Fibroblast of the aortic adventitia (primary cell): ENCODE data around the gene C3orf18. TPM values are rescaled to one million over a fixed set of nuclear protein-coding genes. Genes with fewer than 3 reads are reported as not detected.

Source experiments
- DNase-seq: peaks from one replicate; pipeline ENCODE4 v3.0.0-alpha.2; 2010; ENCODE audit warnings: low read depth
- H3K4me3 ChIP-seq: 2 replicates; pipeline ENCODE4 v1.5.1; 2011; ENCODE audit warnings: low read depth, mild to moderate bottlenecking, control low read depth, low read length, moderate library complexity
- CTCF ChIP-seq: IDR thresholded peaks from 2 replicates; pipeline ENCODE4 v1.5.1; 2011; ENCODE audit warnings: mild to moderate bottlenecking, low read length, control low read depth, inconsistent platforms; ENCODE audit not compliant: insufficient read depth
- total RNA-seq: library from RNA; depleted of rRNA; stranded (reverse); fragments of >200 nt; gene quantifications from 2 replicates; pipeline ENCODE4 v1.2.3, GENCODE V29; 2012; ENCODE audit warnings: low replicate concordance

The C3orf18 gene
- total RNA-seq, 1 donor: 13.3 TPM

- peak within 1 kb of the TSS; percentile 85 for H3K4me3 ChIP-seq
- DNase-seq: peak; percentile 96
- peak; percentile 58 for TF ChIP-seq CTCF
Observed at GRCh38 chr3:50611464-50612233, 44.1 kb upstream of the C3orf18 start, which contains the start of gene CISH. CISH (minus strand) TSS chr3:50611774; CDS start chr3:50611650, 124 bp downstream.

- peak overlapping the region; percentile 85 for H3K4me3 ChIP-seq
- TF ChIP-seq CTCF: no peak
- DNase-seq: no peak
Observed at GRCh38 chr3:50610992-50611463, 43.5 kb upstream of the C3orf18 start.

- DNase-seq: no peak
- TF ChIP-seq CTCF: no peak
- peak overlapping the region; percentile 85 for H3K4me3 ChIP-seq
Observed at GRCh38 chr3:50610181-50610971, 42.8 kb upstream of the C3orf18 start.

- no peak overlapping the region for H3K4me3 ChIP-seq
- no peak for DNase-seq
- no peak for TF ChIP-seq CTCF
Observed at GRCh38 chr3:50609763-50610085, 42.2 kb upstream of the C3orf18 start.

- no peak for TF ChIP-seq CTCF
- no peak for DNase-seq
- H3K4me3 ChIP-seq: no peak overlapping the region
Observed at GRCh38 chr3:50609071-50609762, 41.7 kb upstream of the C3orf18 start.

GRCh38 chr3:50608278-50608677 is 40.7 kb upstream of the C3orf18 start:
- DNase-seq: no peak
- no peak for TF ChIP-seq CTCF

More at GRCh38 chr3:50608278-50608677, 40.7 kb upstream of the C3orf18 start:
- no peak overlapping the region for H3K4me3 ChIP-seq
